B cell (primary cell): ENCODE data around the gene STEAP2.

ENCODE experiments used
- EZH2 ChIP-seq: IDR thresholded peaks from 2 replicates; pipeline ENCODE4 v1.6.1; 2012; ENCODE audit warnings: borderline replicate concordance, low read depth, mild to moderate bottlenecking, moderate library complexity, low read length; ENCODE audit not compliant: insufficient read depth, poor library complexity, severe bottlenecking
- TF ChIP-seq, protein P1 (sequence below): fragments of 200-600 bp; IDR thresholded peaks from one replicate; pipeline ENCODE4 v1.8.0; 2022; ENCODE audit warnings: antibody characterized with exemption, mild to moderate bottlenecking

DNA sequence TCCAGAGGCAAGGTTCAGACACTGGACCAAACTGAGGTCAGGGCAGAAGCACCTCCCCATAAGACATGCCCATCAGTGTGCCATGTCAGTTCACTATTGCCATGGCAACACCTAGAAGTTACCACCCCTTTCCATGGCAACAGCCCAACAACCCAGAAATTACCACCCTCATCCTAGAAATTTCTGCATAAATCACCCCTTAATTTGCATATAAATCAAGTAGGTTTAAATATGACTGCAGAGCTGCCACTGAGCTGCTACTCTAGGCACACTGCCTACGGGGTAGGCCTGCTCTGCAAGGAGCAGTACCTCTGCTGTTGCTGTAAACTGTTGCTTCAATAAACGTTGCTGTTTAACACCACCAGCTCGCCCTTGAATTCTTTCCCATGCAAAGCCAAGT is 12.7 kb downstream of the STEAP2 start:
- TF ChIP-seq, protein P1, sequence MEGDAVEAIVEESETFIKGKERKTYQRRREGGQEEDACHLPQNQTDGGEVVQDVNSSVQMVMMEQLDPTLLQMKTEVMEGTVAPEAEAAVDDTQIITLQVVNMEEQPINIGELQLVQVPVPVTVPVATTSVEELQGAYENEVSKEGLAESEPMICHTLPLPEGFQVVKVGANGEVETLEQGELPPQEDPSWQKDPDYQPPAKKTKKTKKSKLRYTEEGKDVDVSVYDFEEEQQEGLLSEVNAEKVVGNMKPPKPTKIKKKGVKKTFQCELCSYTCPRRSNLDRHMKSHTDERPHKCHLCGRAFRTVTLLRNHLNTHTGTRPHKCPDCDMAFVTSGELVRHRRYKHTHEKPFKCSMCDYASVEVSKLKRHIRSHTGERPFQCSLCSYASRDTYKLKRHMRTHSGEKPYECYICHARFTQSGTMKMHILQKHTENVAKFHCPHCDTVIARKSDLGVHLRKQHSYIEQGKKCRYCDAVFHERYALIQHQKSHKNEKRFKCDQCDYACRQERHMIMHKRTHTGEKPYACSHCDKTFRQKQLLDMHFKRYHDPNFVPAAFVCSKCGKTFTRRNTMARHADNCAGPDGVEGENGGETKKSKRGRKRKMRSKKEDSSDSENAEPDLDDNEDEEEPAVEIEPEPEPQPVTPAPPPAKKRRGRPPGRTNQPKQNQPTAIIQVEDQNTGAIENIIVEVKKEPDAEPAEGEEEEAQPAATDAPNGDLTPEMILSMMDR = no peak
- TF ChIP-seq EZH2 = no peak
